HG02642 (cell line): Measurements from ENCODE around the gene FARP1.
"Not testable (repeated sequence)": the region's sequence is repeated elsewhere in the genome, so short reads cannot be mapped to it uniquely, and the experiment has no call there.

Source experiments
- ATAC-seq: cut with Tn5 transposase; IDR thresholded peaks from one replicate; pipeline ENCODE4 v1.9.1; 2021; ENCODE audit warnings: mild to moderate bottlenecking; ENCODE audit not compliant: unreplicated experiment, poor library complexity

FARP1 gene

DNA sequence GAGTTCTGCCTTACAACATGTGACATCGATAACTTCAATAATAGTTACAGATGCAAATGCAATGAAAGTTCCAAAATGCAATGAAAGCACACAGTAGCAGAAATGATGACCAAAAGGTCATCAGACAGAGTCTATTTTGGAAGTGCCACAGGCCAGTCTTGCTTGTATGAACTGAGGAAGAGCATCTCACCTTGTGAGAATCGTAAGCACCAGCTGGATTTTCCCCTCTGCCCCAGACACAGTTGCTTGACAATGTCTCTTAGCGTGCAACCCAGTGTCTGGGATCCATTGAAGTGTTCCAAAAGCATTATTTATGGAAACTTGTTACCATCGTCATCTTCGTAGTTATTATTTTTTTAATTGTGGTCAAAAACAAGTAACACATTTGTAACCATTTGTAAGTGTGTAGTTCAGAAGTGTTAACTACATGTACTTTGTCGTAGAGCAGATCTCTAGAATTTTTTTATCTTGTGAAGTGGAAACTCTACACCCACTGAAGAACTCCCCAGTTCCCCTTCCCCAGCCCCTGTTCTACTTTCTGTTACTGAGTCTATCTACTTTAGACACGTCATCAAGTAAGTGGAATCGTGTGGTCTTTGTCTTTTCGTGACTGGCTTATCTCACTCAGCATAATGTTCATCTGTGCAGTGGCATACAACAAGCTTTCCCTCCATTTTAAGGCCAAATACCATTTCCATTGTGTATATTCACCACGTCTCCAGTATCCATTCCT is 204.2 kb downstream of the FARP1 start:
- no peak for ATAC-seq

DNA sequence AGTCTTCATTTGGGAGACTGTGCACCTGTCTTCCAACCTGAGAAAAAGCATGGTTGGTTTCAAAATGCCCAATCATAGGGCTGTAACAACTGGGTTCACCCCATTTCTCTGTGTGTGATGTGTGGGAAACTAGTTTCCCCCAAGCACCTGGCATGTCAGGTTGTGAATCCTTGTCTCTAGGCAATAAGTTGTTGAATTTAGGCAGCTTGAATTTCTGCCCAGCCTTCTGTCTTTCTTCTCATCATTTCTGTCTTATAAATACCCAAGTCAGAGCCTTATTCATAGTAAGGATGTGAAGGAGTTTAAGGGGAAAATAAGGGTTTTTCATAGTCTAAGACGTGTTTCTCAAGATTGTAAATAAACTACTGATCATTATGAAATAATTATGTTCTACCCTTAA is 204.9 kb downstream of the FARP1 start:
- ATAC-seq, result no peak

DNA sequence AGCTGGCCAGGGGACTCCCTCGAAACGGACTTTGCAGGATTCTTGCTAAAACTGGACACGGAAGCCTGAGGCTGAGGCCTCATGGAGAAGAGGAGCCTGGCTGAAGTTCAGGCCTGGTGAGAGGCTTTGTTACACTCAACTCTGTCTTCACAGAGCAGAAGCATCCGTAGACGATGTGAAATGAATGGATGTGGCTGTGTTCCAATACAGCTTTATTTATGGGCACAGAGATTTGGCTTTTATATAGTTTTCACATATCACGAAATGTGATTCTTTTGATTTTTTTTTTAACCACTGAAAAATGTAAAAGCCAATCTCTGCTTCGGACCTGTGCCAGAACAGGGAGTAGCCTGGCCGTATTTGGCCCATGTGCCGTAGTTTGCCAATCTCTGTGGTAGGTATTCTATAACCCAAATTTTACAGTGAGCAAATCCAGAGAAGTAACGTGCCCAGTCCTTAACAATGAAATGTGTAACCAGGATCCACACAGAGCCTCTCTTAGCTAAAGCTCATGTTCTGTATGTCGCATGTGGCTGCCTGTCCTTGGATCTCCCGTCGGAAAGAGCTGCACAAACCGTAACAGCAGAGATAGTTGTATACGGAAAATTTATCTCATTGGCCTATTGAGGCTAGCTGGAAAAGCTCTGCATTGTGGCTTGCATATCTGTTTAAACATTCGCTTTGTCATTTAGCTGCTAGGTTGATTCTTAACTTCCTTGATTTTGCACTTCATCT is 205.7 kb downstream of the FARP1 start:
- ATAC-seq, result no peak

DNA sequence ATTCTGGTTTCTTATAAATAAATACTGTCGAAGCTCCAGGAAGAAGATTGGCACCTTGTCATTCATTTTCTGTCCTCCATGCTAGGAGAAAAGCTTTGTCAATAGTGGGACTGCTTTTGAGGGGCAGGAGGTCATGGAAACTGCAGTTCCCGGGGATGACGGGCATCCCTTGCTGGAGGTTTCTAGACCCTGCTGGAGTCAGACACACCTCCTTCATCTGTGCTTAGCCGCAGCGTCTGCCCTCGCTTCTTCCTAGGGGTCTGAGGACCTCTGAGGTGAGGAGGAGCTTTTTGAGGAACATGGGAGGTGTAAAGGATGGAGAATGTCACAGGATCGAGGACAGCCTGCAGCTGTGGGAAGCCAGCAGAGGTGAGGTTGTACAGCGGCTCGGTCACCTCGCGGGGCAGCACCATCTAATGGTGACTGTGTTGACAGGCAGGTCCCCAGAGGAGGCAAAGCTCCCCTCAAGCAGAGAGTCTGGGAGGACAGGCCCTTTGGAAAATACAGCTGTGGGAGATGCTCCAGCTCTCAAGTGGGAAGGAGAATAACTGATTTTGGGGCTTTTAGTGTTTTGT is 206.9 kb downstream of the FARP1 start:
- ATAC-seq, result no peak

DNA sequence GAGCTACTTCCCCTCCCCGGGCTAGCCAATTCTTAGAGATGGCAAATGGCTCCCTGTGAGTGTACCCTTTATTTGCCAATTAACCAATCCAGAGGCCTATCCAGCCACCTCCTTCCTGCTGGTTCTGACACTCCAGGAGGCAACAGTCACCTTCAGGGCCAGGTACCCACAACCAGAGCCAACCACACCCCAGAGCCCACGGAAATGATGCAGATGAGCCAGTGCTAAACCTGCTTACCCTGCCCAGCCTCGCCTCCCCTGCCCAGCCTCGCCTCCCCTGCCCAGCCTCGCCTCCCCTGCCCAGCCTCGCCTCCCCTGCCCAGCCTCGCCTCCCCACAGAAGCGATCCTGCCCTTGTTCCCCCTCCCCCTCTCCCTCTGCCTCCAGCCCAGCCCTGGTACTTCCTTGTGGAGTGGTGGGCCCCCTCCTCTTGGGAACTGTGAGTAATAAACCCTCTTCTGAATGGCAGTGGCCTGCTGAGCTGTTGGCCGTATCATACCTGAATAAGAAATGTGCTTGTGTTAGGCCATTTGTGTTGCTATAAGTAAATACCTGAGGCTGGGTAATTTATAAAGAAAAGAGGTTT is 207.9 kb downstream of the FARP1 start:
- ATAC-seq, result no peak

DNA sequence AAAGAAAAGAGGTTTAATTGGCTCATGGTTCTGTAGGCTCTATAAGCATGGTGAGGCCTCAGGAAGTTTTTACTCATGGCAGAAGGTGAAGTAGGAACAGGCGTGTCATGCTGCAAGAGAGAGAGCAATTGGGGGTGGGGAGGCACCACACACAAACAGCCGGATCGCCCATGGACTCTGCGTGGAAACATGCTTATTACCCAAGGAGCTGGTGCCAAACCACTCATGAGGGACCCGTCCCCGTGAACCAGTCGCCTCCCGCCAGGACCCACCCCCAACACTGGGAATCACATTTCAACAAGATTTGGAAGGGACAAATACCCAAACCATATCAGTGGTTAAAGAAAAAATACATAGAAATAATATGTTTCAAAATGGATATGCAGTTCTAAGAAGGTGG is 208.7 kb downstream of the FARP1 start:
- ATAC-seq, result no peak

DNA sequence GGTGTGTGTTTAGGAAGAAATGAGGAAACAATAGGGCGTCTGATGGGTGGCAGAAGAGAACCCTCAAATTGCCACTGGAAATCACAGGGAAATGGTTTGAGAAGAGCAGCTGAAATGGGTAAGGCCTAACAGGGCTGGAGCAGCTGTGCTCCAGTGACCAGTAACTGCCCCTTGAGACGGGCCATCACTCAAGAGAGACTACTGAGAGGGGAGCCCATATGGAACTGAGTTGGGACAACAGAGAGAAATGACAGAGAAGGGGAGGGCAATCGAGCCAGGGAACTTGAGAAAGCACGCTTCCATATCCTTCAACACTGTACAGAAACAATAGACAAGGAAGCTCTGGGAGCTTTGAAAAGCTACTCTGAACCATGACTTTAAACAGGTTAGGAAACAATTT is 209.3 kb downstream of the FARP1 start:
- no peak for ATAC-seq

DNA sequence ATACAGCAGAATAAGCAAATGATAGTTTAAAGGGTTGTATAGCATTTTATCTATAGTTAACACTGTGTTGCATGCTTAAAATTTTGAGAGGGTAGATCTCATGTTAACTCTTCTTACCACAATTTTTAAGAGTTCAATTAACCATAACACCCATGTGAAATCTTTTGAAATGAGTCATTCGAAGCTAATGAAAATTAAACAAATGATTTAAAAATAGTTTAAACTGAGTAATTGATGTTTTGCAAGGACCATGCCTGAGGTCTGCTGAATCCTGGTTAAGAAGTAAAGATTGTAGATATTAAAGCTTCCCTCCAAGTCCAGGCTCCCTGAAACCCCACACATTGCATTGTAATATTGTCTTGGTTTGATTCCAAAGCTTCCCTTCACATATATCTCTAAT is 210.9 kb downstream of the FARP1 start:
- no peak for ATAC-seq

DNA sequence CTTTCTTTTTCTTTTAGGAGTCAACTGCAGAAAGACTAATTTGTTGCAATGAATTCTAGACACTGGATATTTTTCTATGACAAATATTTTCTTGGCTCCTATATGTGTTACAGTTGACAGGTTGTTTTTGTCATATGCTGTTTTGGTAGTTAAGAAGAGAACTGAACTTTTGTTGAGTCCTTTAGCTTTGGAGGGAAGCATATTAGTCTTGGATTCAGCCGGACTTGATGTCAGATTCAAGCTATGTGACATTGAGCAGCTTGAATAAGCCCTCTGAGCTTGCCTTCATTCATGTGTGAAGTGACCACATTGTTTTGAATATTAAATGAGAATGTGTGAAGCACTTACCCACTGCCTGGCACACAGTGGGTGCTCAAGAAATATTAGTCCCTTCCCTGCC is 216.0 kb downstream of the FARP1 start:
- ATAC-seq, result no peak

DNA sequence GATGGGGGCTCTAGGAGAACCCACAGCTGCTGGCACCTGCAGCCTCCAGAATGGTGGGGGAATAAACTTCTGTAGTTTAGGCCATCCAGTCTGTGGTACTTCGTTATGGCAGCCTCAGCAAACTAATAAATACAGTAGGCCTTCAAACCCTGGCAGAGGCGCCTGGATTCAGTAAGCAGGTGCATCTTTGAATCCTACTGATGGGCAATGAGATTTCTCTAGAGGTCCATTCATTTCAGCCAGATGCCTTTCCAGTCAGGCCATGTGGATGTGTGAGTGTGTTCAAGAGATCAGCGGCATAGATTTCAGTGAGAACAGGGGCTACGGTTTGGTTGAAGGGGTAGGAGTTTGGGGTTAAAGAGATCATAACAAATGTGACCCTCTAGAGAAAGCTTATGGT is 217.7 kb downstream of the FARP1 start:
- ATAC-seq, result no peak

DNA sequence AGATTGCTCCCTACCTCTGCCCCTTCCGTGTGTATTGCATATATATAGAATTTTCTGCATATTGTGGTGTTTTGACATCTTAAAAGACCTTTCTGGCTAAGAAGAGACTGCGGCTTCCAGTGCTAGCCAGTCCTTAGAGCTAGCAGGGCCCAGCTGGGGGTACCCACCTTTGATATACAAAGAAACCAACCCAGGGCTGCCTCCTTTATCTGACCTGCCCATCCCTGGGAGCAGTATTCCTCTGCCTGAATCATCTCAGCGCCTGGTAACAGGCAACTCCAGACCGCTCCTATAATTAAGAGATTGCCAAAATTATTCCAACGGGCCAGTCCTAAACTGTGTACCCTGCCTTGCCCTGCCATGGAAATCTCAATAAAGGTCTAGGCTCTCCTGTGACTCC is 220.4 kb downstream of the FARP1 start:
- ATAC-seq, result no peak

DNA sequence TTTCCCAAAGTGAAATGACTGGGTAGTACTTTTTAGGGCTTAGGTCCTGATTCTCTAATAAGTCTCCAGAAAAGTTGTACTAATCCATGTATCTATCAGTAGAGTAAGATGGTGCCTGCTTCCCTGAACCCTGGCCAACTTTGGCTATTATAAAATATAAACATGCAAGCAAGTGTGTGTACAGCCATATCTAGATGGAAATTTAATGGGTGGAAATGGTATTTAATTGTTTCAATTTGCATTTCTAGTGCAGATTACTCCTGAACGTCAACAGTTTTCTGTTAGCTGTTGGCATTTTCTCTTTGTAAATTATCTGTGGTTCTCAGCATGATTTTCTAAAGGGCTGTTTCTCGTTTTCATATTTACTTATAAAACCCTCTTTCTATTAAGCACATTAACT is 221.3 kb downstream of the FARP1 start:
- ATAC-seq, result no peak

DNA sequence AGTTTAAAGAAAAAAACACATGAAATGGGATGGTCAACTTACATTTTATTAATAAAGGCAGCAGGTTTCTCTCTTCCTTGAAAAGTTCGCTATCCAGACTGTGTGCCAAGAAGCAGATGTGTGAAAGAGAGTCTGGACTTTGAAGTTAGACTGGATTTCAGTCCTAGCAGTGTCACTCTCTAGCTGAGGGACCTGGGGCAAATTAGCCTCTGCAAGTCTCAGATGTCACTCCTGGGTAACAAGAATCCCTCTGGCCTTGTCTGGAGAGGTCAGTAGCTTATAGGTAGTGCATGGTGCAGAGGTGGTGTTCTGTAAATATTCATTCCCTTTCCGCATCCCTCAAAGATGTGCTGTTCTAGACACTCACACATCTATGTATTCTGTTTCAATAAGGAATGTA is 221.8 kb downstream of the FARP1 start:
- ATAC-seq, result no peak

DNA sequence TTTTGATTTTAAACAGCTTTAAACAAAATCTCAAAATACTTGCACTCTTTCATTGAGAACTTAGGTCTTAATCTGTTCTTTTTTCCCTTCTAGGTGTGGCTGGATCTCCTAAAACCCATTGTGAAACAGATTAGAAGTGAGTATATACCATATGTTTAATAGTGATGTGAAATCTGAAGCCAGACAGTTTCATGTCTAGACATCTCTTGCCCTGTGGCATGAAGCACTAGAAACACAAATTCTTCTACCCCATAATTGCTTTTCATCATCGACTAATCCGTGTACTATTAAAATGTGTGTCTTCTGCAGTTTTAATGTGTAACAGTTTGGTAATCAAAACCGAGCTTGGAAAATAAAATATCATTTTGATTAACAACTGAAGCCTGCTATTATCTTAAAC is 222.4 kb downstream of the FARP1 start:
- ATAC-seq, result no peak

DNA sequence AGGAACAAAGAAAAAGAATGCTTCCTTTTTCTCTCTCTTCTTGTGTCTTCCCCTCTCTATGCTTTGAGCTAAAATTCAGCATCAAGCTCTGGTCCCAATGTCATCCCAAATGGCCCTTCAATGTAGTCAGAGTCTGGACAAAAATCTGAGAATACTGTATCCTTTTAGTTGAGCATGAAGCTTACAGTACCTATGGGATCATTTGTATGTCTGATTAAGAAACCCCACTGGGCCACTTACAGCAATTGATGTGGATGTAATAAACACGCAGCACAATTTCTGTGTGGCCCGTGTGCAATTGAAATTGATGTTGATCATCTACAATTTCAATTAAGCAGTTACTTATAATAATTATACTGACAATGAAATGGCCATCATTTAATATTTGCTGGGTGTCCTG is 223.1 kb downstream of the FARP1 start:
- ATAC-seq, result no peak

DNA sequence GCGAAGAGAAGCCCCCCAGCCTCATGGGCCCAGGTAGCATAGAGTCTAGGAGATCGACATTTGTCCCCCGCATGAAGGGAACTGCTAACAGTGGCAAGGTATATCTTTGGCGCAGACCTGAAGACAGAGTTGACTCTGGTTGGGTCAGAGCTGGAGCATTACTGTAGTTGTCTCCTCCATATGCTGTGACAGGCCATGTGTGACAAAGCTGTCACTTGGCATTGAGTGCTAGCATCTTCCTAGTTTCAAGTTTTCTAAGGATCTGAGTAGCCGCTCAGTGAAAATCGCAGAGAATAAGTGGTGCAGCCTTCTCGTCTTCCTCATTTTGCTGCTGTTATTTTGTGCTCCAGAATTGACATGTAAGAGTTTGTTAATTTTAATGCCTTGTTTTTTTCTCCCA is 223.5 kb downstream of the FARP1 start:
- no peak for ATAC-seq

DNA sequence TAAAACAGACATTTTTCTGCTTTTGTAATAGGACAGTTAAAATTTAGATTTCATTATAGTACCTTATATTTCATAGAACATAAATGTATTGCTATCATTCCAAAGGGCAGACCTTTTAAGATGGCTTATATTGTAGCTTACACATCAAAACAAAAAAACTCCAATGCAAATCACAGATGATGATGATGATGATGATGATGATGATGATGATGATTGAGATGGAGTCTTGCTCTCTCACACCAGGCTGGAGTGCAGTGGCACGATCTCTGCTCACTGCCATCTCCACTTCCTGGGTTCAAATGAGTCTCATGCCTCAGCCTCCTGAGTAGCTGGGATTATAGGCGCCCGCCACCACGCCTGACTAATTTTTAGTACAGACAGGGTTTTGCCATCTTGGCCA is 224.1 kb downstream of the FARP1 start:
- ATAC-seq, result no peak

DNA sequence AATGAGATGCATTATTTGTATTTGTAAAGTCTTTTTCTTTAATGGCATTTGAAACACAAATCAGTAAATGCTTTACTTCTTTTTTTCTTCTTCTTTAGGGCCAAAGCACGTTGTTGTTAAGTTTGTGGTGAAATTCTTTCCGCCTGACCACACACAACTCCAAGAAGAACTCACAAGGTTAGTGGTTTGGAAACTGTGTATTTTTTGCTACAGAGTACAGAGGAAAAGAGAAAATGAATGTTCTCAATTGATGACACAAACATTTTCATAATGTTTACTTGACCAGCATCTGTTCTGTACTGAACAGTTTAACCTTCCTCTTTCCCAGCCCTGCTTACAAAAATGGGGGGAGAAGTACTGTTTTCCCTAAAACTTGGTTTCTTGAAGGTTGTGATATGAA is 225.1 kb downstream of the FARP1 start:
- no peak for ATAC-seq

DNA sequence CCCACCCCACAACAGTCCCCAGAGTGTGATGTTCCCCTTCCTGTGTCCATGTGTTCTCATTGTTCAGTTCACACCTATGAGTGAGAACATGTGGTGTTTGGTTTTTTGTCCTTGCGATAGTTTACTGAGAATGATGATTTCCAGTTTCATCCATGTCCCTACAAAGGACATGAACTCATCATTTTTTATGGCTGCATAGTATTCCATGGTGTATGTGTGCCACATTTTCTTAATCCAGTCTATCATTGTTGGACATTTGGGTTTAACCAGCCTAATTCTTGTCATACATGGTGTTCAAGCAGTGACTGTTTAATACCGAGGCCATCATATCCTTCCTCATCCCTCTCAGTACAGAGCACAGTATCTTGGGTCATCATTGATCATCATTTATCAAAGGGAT is 226.6 kb downstream of the FARP1 start:
- not testable (repeated sequence) for ATAC-seq

DNA sequence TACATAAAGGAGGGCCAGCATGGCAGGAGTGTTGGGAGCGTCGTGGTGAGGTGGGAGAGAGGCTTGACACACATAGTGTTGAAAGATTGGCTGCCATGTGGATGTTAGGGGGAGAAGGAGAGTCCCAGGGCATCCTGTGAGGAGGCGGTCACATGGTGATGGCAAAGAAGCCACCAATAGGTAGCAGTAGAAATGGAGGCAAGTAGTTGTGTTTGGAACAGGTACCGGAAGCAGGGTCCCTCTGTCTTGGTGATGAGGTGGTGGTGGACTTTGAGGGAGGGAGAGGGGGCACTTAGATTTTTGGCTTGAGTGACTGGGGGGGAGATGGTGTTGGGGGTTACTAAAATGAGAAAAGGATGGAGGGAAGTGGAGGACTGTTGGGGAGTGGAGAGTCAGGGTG is 227.4 kb downstream of the FARP1 start:
- no peak for ATAC-seq

DNA sequence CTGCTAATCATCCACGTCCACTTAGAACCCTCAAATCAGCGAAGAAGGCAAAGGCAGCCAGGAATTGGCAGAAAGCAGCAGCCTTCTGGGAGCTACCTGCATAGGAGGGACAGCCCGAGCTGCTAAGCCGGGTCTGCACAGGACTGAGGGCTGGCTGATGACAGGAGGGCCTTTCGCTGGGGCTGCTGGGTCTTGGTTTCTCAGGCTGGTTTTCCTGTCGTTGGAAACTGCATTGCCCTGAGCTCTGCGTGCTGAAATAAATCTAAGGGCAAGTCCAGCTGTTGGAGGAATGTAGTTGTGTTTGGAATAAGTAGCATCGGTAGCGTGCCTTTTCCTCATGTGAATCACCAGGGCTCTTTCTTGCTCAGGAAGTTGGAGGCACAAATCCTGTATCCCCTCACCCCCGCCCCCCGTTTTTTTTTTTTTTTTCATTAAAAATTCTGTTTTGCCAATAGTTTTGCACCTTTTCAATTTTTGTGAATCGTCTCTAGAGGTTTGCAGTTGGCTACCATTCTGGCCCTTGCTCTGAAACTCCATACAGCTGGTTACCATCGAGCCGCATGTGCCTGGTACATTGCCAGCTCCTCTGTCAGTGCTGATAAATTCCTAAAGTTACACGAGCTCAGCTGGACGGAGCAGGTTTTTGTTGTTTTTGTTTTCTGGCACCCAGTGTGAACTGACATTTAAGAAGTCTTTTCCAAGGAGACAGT is 228.1 kb downstream of the FARP1 start:
- no peak for ATAC-seq
